H9 (cell line): ENCODE data around the gene HCST. TPM values are rescaled to one million over a fixed set of nuclear protein-coding genes. Genes with fewer than 3 reads are reported as not detected.

ENCODE experiments used
- DNase-seq: peaks from one replicate; pipeline ENCODE4 v3.0.0-alpha.2; 2017
- H2AFZ ChIP-seq: one replicate; pipeline ENCODE4 v1.6.1; 2013; ENCODE audit warnings: mild to moderate bottlenecking, low read length, control low read depth, moderate library complexity
- H2AK5ac ChIP-seq: 2 replicates; pipeline ENCODE4 v1.6.1; 2013; ENCODE audit warnings: low read length, control low read depth, mixed read lengths; ENCODE audit not compliant: insufficient read length
- H2BK120ac ChIP-seq: one replicate; pipeline ENCODE4 v1.6.1; 2013; ENCODE audit warnings: low read depth, mild to moderate bottlenecking, low read length, control low read depth, inconsistent platforms; ENCODE audit not compliant: poor library complexity, severe bottlenecking
- H2BK12ac ChIP-seq: 2 replicates; pipeline ENCODE4 v1.6.1; 2013; ENCODE audit warnings: low read length, control low read depth, mixed read lengths, low read depth; ENCODE audit not compliant: insufficient read length
- H2BK15ac ChIP-seq: 2 replicates; pipeline ENCODE4 v1.6.1; 2013; ENCODE audit warnings: low read depth, low read length, control low read depth
- H2BK20ac ChIP-seq: one replicate; pipeline ENCODE4 v1.6.1; 2013; ENCODE audit warnings: low read depth, mild to moderate bottlenecking, low read length, control low read depth, inconsistent platforms; ENCODE audit not compliant: poor library complexity, severe bottlenecking
- H2BK5ac ChIP-seq: 2 replicates; pipeline ENCODE4 v1.6.1; 2013; ENCODE audit warnings: low read length, control low read depth, mixed read lengths; ENCODE audit not compliant: insufficient read length
- H3K14ac ChIP-seq: 2 replicates; pipeline ENCODE4 v1.6.1; 2013; ENCODE audit warnings: low read length, control low read depth; ENCODE audit not compliant: insufficient read depth
- H3K18ac ChIP-seq: 2 replicates; pipeline ENCODE4 v1.6.1; 2013; ENCODE audit warnings: low read depth, mild to moderate bottlenecking, mixed read lengths, low read length, control low read depth; ENCODE audit not compliant: insufficient read length
- H3K23ac ChIP-seq: 2 replicates; pipeline ENCODE4 v1.6.1; 2013; ENCODE audit warnings: low read length, control low read depth, mixed read lengths, low read depth; ENCODE audit not compliant: insufficient read length
- H3K23me2 ChIP-seq: 2 replicates; pipeline ENCODE4 v1.6.1; 2013; ENCODE audit warnings: low read depth, mild to moderate bottlenecking, mixed read lengths, low read length, control low read depth; ENCODE audit not compliant: insufficient read length, poor library complexity, severe bottlenecking
- H3K27ac ChIP-seq: 2 replicates; pipeline ENCODE4 v1.5.1; 2013; ENCODE audit warnings: low read length, control low read depth, mixed read lengths, low read depth; ENCODE audit not compliant: insufficient read length
- H3K27me3 ChIP-seq: 2 replicates; pipeline ENCODE4 v1.6.1; 2013; ENCODE audit warnings: low read length, control low read depth, inconsistent platforms; ENCODE audit not compliant: insufficient read depth
- H3K4ac ChIP-seq: 2 replicates; pipeline ENCODE4 v1.6.1; 2013; ENCODE audit warnings: low read depth, mild to moderate bottlenecking, control low read depth, inconsistent platforms, low read length, moderate library complexity
- H3K4me1 ChIP-seq: 2 replicates; pipeline ENCODE4 v1.6.1; 2013; ENCODE audit warnings: low read length, control low read depth, inconsistent platforms; ENCODE audit not compliant: insufficient read depth
- H3K4me2 ChIP-seq: 2 replicates; pipeline ENCODE4 v1.6.1; 2013; ENCODE audit warnings: low read length, control low read depth, mixed read lengths; ENCODE audit not compliant: insufficient read length, insufficient read depth
- H3K56ac ChIP-seq: 2 replicates; pipeline ENCODE4 v1.6.1; 2013; ENCODE audit warnings: low read depth, mild to moderate bottlenecking, mixed read lengths, low read length, control low read depth; ENCODE audit not compliant: insufficient read length
- H3K79me1 ChIP-seq: 2 replicates; pipeline ENCODE4 v1.6.1; 2013; ENCODE audit warnings: low read depth, mild to moderate bottlenecking, moderate library complexity, low read length, control low read depth, inconsistent platforms; ENCODE audit not compliant: insufficient read depth, poor library complexity, severe bottlenecking
- H3K79me2 ChIP-seq: 2 replicates; pipeline ENCODE4 v1.6.1; 2013; ENCODE audit warnings: low read length, control low read depth, inconsistent platforms; ENCODE audit not compliant: insufficient read depth
- H3K9ac ChIP-seq: 2 replicates; pipeline ENCODE4 v1.6.1; 2013; ENCODE audit warnings: low read length, control low read depth, mixed read lengths; ENCODE audit not compliant: insufficient read length; ENCODE audit errors: extremely low read depth
- H3K9me3 ChIP-seq: one replicate; pipeline ENCODE4 v1.6.1; 2013; ENCODE audit warnings: low read depth, low read length, inconsistent platforms; ENCODE audit not compliant: control insufficient read depth
- H3T11ph ChIP-seq: one replicate; pipeline ENCODE4 v1.6.1; 2013; ENCODE audit warnings: mild to moderate bottlenecking, low read length, control low read depth, inconsistent platforms
- H4K20me1 ChIP-seq: one replicate; pipeline ENCODE4 v1.6.1; 2013; ENCODE audit not compliant: control insufficient read depth, insufficient read length, insufficient read depth
- H4K5ac ChIP-seq: 2 replicates; pipeline ENCODE4 v1.6.1; 2013; ENCODE audit warnings: low read depth, mild to moderate bottlenecking, mixed read lengths, low read length, control low read depth; ENCODE audit not compliant: insufficient read length
- H4K8ac ChIP-seq: replicated peaks from 2 replicates; pipeline ENCODE4 v1.6.1; 2013; ENCODE audit warnings: low read length, control low read depth, mixed read lengths, low read depth; ENCODE audit not compliant: insufficient read length
- H4K91ac ChIP-seq: 2 replicates; pipeline ENCODE4 v1.6.1; 2013; ENCODE audit warnings: low read depth, mild to moderate bottlenecking, moderate library complexity, mixed read lengths, low read length, control low read depth; ENCODE audit not compliant: insufficient read length
- H3K27ac Mint-ChIP-seq, 3 experiments: 2 replicates in 2 of 3; 3 replicates in 1 of 3; pipeline ENCODE4 v1.8.0; 2020 to 2021; ENCODE audit warnings: mixed read lengths in 3 of 3, mild to moderate bottlenecking in 1 of 3, moderate library complexity in 1 of 3
- H3K27me3 Mint-ChIP-seq: 2 replicates; pipeline ENCODE4 v1.8.0; 2021; ENCODE audit warnings: low read depth, mild to moderate bottlenecking, moderate library complexity, mixed read lengths
- H3K36me3 Mint-ChIP-seq, 3 experiments: 2 replicates in 2 of 3; 3 replicates in 1 of 3; pipeline ENCODE4 v1.8.0; 2020 to 2021; ENCODE audit warnings: low read depth in 3 of 3, mixed read lengths in 3 of 3; ENCODE audit not compliant: insufficient read depth in 1 of 3
- H3K4me1 Mint-ChIP-seq, 2 experiments: 2 replicates each; pipeline ENCODE4 v1.8.0; 2020; ENCODE audit warnings: mixed read lengths in 2 of 2
- H3K4me3 Mint-ChIP-seq, 2 experiments: 2 replicates in 1 of 2; 3 replicates in 1 of 2; pipeline ENCODE4 v1.8.0; 2020 to 2021; ENCODE audit warnings: mild to moderate bottlenecking in 2 of 2, mixed read lengths in 2 of 2, moderate library complexity in 1 of 2
- H3K9me3 Mint-ChIP-seq, 2 experiments: 2 replicates in 1 of 2; 3 replicates in 1 of 2; pipeline ENCODE4 v1.8.0; 2020; ENCODE audit warnings: mild to moderate bottlenecking in 2 of 2, mixed read lengths in 2 of 2, moderate library complexity in 1 of 2
- CTCF ChIP-seq: fragments of 200-600 bp; sonication (generic); conservative IDR thresholded peaks from 3 replicates; pipeline ENCODE4 v1.8.0; 2021; ENCODE audit warnings: antibody characterized with exemption, mild to moderate bottlenecking
- WGBS: extraction: QIAGEN DNeasy Blood & Tissue Kit; methylation state at CpG from one replicate; pipeline ENCODE4 v1.1.7; 2013; ENCODE audit warnings: missing lambda C conversion rate, low lambda C conversion rate, mixed read lengths; ENCODE audit not compliant: insufficient read length; ENCODE audit errors: extremely low coverage; 5-methylcytosine and 5-hydroxymethylcytosine counted together
- total RNA-seq: library from RNA; stranded (reverse); gene quantifications from 2 replicates; pipeline ENCODE4 v1.2.1, GENCODE V29; 2021

Gene HCST
- total RNA-seq, 1 experiment from 2014 or later: 0.68 TPM

- Mint-ChIP-seq H3K4me1 (peaks cover 14 to 35% of the 10 kb centered on the region in 2 experiments), H3K36me3 (peaks cover 3 to 8% (median 6%) of the 10 kb centered on the region in 3 experiments; a peak in 6 of 7 replicates), H3K27ac (peak overlapping the region in 1 of 3 experiments; percentile 51; a peak in 2 of 7 replicates), H3K4me3 (peak overlapping the region; percentile 63 to 88), H3K9me3 (no peaks in the 10 kb centered on the region; a peak in 1 of 5 replicates), H3K27me3 (peaks cover 40% of the 10 kb centered on the region)
- Histone ChIP-seq H3K27me3 (peaks cover 5% of the 10 kb centered on the region; the same call in 1 of the 2 replicates), H3K79me1 (no peaks in the 10 kb centered on the region), H3K9ac (no peak overlapping the region), H2AK5ac (no peak overlapping the region), H3K9me3 (no peaks in the 10 kb centered on the region), H2BK120ac (no peak overlapping the region), H3K79me2 (no peaks in the 10 kb centered on the region), H3K4me2 (peak overlapping the region; percentile 76), H3T11ph (no peak overlapping the region), H2AFZ (no peak overlapping the region), H3K18ac (no peak overlapping the region), H2BK15ac (no peak overlapping the region), H3K27ac (no peak overlapping the region), H4K91ac (no peak overlapping the region), H3K4ac (no peak overlapping the region), H3K23me2 (peaks cover 14% of the 10 kb centered on the region), H3K14ac (no peak overlapping the region), H3K4me1 (peaks cover 8% of the 10 kb centered on the region; the same call in 1 of the 2 replicates), H2BK20ac (no peak overlapping the region), H2BK5ac (no peak overlapping the region), H4K20me1 (no peaks in the 10 kb centered on the region), H4K5ac (no peak overlapping the region), H3K23ac (no peak overlapping the region), H2BK12ac (no peak overlapping the region), H4K8ac (no peak overlapping the region), H3K56ac (no peak overlapping the region)
- no CpG with 5 or more reads among the region's 15 CpGs for WGBS
- TF ChIP-seq CTCF: no peak
- no peak for DNase-seq
Measured at GRCh38 chr19:35868823-35869326, 33.5 kb upstream of the HCST start.
